ENCODE measurements around the gene FBXL17. TPM values are rescaled to one million over a fixed set of nuclear protein-coding genes. Genes with fewer than 3 reads are reported as not detected.

The FBXL17 gene
- polyA plus RNA-seq, 1 donor = 19.8 TPM

DNA sequence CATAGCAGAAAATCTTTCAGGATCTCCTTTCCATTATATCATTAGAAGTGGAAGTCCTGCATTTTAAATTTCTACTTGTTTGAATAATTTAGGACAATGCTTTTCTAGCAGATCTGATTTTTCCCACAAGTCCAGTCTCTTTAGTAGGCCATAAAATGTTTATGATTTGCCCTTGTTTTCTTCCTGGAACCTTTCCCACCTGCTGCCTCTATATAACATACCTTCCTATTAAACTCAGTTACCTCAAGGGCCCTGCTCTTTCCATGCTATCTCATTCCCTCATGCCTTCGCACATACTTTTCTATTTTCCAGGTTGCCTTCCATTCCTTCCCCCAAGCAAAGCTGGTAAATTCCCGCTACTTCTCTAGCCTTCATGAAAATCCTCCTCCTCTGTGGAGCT, 524.1 kb downstream of the FBXL17 start:
- DNase-seq = no peak

DNA sequence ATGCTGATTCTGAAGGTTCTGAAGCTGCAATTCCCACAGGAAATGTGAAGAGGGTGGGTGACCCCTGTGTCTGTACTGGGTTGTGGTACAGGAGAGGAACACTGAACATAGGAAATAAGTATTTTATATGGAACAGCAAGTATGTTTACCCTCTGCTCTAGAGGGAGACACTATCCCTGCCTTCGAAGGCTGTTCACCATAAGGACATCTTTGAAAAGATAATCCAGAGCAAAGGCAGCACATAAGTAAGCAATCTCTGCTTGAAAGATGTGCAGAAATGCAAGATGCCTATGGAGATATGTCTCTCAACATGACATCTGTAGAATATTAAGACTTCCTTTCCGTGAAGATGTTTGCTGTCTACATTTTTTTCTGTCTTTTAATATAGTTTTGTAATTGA, 526.7 kb downstream of the FBXL17 start:
- DNase-seq = no peak

DNA sequence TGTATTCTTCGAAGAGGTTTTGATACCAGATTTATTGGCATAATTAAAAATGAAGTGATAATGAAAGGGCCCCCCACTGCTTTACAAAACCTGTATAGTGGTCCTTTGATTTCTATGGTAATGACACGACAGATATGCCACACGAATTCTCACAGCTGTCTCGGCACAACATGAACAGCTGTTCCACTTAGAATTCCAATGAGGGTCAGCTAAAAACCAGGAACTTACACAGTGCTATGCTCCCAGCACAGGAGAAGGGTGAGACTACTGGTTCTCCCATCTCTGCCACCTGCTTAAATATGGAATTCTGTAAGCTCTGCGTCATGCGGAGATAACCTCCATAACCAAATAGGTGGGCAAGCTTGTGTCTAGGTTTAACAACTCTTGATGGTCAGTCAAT, 528.2 kb downstream of the FBXL17 start:
- DNase-seq = no peak

DNA sequence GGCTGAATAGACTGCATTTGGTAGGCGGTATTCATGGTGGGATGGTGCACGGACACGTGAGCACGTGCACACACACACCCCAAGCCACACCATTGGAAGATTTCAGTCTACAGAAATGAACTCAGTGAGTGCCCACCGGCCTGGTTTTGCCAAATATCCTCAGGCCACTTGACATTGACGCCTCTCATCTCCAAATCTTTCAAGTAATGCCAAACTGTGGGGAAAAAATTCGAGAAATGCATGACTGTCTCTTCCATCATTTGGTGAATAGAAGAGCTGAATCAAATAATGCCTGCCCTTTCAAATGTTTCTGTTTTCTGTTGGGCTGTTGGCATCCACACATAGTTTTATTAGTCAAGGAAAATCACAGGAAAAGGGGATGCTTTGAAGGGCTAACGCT, 528.9 kb downstream of the FBXL17 start:
- DNase-seq = no peak

DNA sequence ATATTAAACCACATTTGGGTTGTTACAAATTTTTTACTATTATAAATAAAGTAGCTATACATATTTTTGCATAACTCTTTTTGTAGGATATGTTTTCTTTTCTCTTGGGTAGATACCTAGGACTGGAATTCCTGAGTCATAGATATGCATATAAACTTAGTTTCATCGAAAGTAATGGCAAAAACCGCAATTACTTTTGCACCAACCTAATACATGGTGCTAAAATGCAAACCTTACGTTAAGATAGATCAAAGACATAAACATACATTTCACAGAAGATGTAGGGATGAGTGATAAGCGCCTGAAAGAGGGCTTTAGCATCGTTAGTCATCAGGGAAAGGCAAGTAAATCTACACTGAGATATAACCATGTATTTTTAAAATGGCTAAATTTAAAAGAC, 532.8 kb downstream of the FBXL17 start:
- no peak for DNase-seq

DNA sequence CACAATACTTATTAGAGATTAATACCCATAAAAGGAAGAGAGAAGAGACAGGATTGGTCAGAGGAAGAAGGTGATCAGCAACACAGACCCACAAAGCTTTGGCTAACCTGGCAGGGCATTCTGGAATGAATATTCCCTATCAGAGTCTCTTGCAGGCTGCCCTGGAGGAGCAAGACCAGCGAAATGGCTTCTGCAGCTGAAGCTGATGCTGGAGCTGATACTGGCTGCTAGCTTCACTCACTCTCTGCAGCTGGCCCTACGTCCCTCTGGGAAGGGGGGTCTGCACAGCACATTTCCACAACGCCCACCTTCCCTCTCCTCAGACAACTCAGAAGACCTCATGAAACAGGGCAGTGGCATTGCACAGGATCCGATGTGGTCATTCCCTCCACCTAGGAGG, 541.3 kb downstream of the FBXL17 start:
- DNase-seq = no peak

DNA sequence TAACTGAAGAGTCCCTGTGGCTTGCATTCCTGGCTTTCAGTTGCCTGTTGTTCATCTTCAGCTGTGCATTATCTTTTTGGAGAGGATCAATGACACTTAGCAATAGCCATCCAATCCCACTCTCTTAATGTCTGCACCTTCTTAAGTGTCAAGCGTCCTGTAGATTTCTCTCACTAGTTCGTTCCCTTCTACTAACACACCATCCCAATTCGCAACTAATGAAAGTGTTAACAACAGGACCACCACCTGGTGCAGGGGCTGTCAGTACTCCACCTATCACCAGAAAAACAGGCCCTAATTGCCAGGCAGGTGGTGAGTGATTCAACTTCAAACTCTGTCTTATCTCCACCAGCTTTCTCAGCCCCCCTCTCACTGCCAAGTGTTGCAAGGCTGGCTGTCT, 541.7 kb downstream of the FBXL17 start:
- no peak for DNase-seq

DNA sequence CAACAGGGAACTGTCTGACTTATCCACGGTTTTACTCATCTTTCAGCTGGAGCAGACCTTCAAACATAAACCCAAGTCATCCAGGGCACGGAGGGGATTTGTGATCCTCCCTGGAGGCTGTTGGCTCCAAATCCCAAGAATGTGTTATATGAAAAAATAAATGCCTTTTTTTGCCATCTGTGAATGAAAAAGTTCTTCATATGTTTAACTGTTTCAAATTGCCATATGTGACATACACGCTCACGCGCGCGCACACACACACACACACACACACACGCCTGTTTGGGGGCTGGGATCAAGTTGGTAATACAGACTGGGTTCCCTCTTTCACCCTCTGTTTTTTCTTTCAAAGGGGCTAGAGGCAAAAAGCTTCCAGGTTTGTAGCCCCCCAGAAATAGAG, 546.8 kb downstream of the FBXL17 start:
- no peak for DNase-seq

DNA sequence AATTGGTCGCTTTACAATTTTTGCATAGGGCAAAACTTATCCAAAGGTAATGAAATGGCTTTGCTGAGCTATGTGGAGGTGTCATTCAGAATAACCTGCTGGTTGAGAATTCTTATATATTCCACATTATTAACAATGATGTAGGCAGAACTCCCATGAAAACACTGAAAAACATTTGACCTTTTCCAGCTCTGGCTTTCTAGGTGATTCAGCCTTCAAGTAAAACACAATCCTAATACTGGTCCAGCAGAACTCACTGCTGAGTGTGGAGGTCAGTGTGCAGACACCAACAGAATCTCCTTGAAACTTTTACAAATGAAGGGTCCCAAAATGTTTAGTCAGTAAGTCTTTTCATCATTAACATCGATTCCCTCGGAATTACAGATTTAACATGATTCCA, 549.2 kb downstream of the FBXL17 start:
- no peak for DNase-seq

DNA sequence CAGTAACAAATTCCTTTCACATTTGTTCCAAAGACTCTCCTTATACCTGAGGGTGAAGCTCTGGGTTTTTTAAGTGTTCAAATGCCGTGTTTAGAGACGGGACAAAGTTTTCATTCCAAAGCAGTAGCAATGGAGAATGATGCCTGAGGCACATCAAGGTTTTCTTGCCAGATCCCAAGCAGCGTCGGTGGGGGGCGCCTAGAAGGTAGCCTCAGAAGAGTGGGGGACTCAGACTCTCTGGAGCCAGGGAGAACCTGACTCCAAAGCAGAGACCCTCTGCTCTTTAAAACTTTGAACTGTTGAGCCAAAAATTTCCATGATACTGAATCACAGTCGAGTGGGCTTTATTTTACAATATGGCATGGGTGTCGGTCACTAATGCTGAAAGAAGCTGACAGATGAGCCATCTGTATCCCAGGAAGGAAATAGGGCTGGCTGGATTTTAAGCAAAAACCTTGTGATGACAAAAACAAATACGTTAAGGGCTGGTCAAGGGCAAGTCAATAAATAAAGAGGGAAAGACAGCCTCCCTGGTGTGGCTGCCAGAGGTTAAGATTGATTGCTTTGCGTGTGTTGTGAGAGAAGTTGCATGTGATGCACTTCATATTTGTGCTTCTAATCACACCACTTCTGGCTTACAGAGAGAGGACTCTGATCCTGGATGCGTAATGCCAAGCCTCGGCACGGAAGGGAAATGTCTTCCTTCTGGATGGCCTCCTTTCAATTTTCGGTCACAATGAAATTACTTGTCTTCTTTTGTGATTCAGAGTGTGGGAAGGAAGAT, 550.1 kb downstream of the FBXL17 start:
- DNase-seq = no peak

DNA sequence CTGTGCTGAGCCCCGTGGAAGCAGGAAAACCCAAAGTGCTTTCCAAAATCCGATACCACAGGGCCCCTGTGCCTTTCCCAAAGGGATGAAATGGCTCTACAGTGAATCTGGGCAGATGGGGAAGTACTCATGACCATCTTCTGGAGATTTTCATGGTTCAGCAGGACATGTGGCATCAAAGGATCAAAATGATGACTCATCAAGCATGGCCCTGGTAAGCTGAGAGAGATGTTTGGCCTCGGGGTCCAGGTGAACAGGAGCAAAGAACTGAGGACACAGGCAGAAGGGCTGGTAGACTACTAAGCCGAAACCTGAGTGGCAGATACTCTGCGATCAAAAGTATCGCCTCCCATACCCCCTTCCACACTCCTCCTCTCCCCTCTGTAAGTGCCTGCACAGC, 551.1 kb downstream of the FBXL17 start:
- no peak for DNase-seq

DNA sequence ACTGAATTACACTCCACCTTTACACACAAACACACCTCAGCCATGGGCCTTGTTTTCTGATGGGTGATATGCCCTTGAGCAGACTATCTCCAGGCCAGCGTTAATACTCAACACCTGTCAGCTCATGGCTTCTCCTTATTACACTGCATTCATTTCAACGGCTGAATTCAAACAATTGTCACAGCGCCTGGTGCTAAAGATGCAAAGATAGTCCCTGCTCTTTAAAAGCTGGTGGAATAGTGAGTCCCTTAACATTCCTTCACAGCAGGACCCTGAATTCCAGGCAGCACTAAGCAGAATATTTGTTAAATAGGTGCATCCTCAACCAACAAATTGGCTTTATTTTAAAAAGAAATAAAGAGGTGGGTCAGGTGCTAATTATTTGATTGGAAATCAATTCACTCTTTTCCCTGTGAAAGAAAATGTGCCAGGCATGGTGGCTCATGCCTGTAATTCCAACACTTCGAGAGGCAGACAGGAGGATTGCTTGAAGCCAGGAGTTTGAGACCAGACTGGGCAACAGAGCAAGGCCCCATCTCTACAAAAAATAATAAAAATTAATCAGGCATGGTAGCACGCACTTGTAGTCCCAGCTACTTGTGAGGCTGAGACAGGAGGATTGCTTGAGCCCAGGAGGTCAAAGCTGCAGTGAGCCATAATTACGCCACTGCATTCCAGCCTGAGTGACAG, 555.4 kb downstream of the FBXL17 start:
- no peak for DNase-seq

DNA sequence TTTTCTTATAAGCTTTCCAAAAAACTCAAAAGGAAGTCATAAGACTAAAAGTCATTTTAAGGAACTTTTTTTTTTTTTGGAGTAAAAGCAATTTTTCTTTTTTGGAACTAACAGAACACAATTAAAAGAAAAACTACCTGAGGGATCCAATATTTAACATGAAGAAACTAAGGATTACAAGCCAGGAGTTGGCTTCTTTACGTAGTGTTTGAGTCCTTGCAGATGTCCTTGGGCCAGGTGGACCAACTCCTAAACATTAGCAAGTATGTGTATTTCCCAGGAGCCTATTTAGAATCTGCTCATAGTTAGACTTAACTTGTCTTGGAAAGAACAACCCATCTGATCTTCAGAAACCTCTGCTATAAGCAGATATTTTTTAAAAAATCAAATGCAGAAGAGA, 557.1 kb downstream of the FBXL17 start:
- DNase-seq = no peak

DNA sequence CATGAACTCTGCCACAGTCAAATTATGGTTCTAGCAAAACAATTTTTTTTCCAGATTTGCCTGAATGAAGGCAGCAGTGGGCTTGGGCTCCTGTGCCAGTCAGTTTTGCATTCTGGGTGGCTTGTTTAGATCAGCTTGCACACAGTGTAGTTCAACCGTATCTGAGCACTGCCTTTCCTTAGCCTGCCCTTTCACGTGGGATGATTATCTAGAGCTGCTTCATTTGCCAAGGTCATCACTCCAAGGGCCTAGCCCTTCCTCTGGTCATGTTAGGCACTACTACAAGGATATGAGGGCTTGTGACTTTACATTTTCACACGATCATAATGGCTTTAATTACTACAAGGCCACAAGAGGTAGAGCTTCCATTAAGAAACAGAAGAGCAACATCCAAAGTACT, 560.6 kb downstream of the FBXL17 start:
- DNase-seq = no peak

DNA sequence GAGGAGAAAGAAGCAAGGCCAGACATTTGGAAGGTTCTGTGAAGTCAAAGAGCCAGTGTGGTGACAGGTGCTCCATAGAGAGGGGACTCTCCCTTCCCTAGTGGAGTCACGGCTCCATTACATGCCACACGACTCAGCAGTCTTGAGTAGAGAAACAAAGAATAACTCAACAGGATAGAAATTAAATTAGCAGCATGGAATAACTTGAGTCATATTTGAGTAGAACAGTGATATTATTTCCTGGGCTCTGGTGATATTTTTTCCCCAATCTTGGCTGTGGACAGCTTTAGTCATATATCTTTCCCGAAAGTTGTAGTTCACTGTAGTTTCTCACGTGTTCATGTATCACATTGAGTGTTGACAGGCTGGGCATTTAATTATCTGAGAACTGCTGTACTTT, 561.5 kb downstream of the FBXL17 start:
- DNase-seq = no peak

DNA sequence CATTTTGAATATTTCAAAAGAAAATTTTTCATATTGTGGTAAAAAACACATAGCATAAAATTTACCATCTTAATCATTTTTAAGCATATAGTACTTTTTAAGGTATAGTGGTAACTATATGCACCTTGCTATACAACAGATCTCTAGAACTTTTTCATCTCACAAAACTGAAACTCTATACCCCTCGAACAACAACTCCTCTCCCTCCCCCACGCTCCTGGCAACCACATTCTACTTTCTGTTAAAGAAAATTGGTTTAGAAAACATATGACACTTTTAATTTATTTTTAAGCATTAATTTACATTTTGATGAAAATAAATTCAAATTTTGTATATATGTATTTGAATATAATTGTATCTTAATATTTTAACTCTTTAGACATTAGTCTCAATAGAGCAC, 563.9 kb downstream of the FBXL17 start:
- DNase-seq = no peak

DNA sequence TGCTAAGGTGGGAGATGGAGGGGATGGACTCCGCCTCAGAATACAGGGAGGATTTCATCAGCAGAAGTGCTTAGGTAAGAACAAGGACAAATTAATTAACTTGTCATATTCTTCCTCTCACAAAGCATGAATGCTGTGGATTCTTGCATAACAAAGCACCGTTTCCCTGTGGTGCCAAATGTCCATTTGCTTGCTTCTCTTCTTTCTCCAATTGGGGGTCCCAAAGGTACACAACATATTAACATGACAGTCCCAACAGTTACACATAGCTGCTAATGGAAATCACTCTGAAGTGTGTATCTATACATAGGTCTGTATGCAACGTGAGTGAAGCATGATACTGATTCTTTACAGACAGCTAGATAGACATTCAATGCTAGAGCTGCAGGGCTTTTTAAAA, 564.5 kb downstream of the FBXL17 start:
- no peak for DNase-seq

DNA sequence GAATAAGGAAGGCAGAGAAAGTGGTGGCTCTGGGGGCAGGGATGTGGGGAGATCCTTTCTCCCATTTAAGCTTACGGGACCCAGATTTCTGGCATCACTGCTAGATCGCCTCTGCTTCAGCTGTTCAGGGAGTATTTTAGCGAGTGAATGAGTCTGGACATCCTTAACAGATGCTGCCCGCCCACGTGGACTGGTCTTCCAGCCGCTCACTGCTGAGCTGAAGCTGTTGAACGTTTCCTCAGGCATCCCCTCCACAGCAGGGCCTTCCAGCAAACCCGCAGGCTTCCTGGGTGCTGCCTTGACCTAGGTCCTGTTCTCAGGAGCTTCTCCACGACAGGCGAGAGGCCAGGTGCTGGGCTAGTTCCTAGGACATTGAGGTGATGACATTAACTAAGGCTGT, 566.8 kb downstream of the FBXL17 start:
- no peak for DNase-seq

DNA sequence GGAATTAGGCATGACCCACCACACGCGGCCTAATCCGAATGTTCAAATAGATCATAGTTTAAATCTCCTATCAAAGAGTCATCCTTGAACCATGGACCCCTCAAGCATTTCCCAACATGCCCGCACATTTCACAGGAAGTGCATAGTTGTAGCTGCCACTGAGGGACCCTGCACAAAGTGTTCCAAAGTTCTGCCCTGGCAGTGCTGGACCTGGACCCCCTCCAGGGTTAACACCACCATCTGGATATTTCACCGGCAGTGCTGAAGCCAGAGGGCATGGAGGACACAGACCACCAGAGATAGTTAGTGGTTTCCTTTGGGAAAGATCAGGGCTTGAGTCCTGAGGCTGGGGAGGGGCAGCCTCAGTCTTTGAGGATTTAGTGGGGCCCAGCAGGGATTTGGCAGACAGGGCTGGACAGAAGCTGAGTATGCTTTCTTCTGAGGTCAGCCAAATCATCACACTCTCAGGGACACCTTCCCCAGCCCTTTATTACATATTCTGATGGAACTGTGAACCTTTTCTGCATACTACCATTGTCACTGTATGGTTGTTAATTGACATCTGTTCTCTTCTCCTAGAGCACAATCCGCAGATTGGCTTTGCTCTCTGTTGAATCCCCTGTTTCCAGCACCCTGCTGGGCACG, 567.6 kb downstream of the FBXL17 start:
- no peak for DNase-seq

DNA sequence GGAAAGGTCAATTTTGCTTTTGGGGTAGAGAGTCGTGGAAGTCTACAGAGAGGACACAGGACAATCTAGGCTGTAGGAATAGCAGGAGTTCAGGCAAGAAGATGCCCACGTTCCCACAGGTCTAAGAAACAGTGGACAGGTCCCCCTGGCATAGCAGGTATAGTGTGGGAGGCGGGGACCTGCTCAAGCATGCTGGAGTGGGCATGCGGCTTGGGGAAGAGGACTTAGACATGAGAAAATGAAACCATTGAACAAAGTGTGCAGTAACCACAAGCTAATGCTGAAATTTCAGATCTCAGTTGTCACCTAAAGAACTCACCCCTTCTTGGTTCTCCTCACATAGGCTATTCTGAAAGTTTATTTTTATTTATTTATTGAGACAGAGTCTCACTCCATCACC, 568.3 kb downstream of the FBXL17 start:
- no peak for DNase-seq

DNA sequence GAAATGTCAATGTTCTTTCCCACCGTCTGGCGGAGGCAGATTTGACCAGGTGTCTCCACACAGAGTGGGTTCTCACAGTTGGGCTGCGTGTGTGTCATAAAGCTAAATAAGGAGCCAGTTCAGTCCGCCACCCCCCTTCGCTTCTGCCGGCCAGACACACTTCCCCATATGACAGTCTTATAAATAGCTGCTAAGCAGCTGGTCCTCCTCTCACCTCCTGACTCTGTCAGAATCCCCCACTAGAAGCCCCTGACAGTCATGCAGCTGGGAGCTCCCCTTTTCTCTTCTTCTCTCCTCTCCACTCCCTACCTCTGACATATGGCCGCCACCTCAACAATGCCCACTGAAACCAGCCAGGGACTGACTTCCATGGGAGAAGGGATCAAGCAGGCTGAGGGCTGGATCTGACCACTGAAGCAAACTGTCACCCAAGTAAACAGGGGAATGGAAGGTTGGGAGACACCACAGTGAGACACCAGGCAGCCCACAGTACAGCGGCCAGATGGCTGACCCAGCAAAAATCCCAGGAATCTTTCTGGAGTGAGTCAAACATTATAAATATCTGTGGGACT, 569.2 kb downstream of the FBXL17 start:
- no peak for DNase-seq

DNA sequence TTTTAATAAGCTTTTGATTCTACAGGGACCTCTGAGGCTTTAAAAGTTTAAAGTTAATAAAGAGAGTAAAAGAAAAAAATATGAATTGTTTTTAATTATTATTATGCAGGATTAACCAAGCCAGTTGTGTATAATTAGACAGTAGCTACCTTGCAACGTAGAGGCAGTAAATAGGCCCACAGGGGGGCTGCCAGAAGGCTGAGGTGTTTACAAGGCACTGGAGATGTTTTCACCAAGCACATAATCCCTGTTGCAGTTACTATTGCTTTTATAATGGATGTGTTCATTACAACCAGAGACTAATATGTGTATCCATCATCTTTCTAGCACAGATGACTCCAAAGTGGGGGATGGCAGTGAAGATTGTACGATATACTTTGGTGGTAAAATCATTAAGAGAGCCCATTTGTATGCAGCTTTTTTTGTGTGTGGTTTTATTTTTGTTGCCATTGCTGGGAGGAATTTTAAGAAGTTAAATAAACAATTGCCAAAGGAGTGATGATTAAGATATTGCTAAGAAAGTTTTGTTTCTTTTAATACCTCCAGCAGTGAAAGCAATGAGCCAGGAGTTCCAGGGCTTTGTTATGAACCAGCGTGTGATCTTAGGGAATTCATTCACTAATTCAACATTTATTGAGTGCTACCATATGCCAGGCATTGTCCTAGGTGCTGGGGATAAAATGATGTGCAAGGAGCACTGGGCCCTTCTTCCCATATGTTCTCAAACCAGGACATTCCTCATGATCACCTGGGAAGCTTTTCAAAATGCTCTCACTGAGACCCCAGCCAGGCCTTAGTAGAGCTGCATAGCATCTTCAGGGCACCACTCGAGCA, 572.5 kb downstream of the FBXL17 start:
- no peak for DNase-seq

Measured in hindlimb muscle (tissue), 1 donor.